ENCODE measurements around the gene HS3ST5. TPM values are rescaled to one million over a fixed set of nuclear protein-coding genes. Genes with fewer than 3 reads are reported as not detected.
"Not testable (repeated sequence)": the region's sequence is repeated elsewhere in the genome, so short reads cannot be mapped to it uniquely, and the experiment has no call there.

HS3ST5 gene
- total RNA-seq, 2 donors from 2014 or later = not detected

DNA sequence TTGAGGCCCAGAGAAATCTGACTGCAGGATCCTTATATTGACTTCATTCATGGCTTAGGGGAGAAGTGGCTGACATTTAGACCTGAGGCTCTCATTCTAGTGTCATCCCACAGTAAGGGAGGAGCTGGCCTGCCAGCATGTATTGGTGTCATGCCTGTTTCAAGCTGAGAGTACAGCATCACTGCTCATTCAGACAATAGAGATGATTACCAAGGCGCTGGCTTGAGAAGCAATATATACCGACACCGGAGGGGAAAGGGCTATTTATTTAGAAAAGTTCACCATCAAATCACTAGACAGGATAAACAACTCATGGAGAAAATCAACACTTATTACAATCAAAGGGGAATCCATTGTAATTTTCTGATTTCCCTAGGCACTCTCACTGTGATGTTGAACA lies 287.5 kb downstream of the HS3ST5 start:
- TF ChIP-seq CTCF (IDR thresholded peaks at IDR 0.05) = no peak
- H3K27me3 ChIP-seq (replicated peaks; ENCODE audit: insufficient read depth) = no peaks in the 10 kb centered on the region
- peaks cover 0 to 2% of the 10 kb centered on the region in 2 donors for H3K4me1 ChIP-seq (ENCODE audit: control insufficient read depth in 1 of 2, low read depth in 2 of 2)
- no peak overlapping the region for H3K4me3 ChIP-seq
- H3K36me3 ChIP-seq = no peaks in the 10 kb centered on the region
- H3K9me3 ChIP-seq = no peaks in the 10 kb centered on the region
- H3K27ac ChIP-seq = no peak overlapping the region
- no peak for DNase-seq (ENCODE audit: low spot score)
- ATAC-seq (ENCODE audit: insufficient number of reproducible peaks, low FRiP score, low read depth) = no peak

DNA sequence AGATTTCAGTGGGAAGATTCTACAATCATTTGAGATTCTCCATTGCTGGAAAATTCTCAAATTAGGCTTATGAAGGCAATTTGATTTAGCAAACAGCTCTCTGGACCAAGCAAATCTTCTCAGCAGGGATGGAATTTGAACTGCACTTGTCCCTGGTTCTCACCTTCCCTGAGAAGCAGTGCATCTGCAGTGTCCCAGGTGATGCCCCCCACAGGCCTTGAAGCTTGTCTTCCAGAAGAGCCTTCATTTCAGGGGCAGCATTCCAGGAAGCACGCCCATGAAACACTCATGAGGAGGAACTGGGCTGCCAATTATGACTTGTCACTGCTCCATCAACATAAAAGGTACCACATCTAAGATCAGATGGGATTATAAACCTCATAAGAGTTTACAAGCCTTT lies 289.0 kb downstream of the HS3ST5 start:
- H3K4me1 ChIP-seq (ENCODE audit: control insufficient read depth in 1 of 2, low read depth in 2 of 2) = peaks cover 0 to 2% of the 10 kb centered on the region in 2 donors
- no peaks in the 10 kb centered on the region for H3K9me3 ChIP-seq
- no peaks in the 10 kb centered on the region for H3K27me3 ChIP-seq (replicated peaks; ENCODE audit: insufficient read depth)
- no peak for DNase-seq (ENCODE audit: low spot score)
- no peak for TF ChIP-seq CTCF (IDR thresholded peaks at IDR 0.05)
- H3K4me3 ChIP-seq = no peak overlapping the region
- H3K27ac ChIP-seq = no peak overlapping the region
- ATAC-seq (ENCODE audit: insufficient number of reproducible peaks, low FRiP score, low read depth) = no peak
- no peaks in the 10 kb centered on the region for H3K36me3 ChIP-seq

GRCh38 chr6:114052141-114052540 lies 290.7 kb downstream of the HS3ST5 start:
- Histone ChIP-seq H3K4me3 (no peak overlapping the region), H3K27ac (no peak overlapping the region), H3K4me1 (ENCODE audit: control insufficient read depth in 1 of 2, low read depth in 2 of 2) (peaks cover 0 to 2% of the 10 kb centered on the region in 2 donors), H3K9me3 (no peaks in the 10 kb centered on the region), H3K27me3 (replicated peaks; ENCODE audit: insufficient read depth) (no peaks in the 10 kb centered on the region), H3K36me3 (no peaks in the 10 kb centered on the region)
- DNase-seq (ENCODE audit: low spot score) (no peak), ATAC-seq (ENCODE audit: insufficient number of reproducible peaks, low FRiP score, low read depth) (no peak)
- no peak for TF ChIP-seq CTCF (IDR thresholded peaks at IDR 0.05)

GRCh38 chr6:114051031-114051430 lies 291.8 kb downstream of the HS3ST5 start:
- TF ChIP-seq CTCF (IDR thresholded peaks at IDR 0.05) = no peak
- Histone ChIP-seq H3K36me3 (no peaks in the 10 kb centered on the region), H3K4me3 (no peak overlapping the region), H3K4me1 (ENCODE audit: control insufficient read depth in 1 of 2, low read depth in 2 of 2) (peaks cover 0 to 2% of the 10 kb centered on the region in 2 donors), H3K27me3 (replicated peaks; ENCODE audit: insufficient read depth) (no peaks in the 10 kb centered on the region), H3K9me3 (no peaks in the 10 kb centered on the region), H3K27ac (no peak overlapping the region)
- no peak for ATAC-seq (ENCODE audit: insufficient number of reproducible peaks, low FRiP score, low read depth)
- no peak for DNase-seq (ENCODE audit: low spot score)

DNA sequence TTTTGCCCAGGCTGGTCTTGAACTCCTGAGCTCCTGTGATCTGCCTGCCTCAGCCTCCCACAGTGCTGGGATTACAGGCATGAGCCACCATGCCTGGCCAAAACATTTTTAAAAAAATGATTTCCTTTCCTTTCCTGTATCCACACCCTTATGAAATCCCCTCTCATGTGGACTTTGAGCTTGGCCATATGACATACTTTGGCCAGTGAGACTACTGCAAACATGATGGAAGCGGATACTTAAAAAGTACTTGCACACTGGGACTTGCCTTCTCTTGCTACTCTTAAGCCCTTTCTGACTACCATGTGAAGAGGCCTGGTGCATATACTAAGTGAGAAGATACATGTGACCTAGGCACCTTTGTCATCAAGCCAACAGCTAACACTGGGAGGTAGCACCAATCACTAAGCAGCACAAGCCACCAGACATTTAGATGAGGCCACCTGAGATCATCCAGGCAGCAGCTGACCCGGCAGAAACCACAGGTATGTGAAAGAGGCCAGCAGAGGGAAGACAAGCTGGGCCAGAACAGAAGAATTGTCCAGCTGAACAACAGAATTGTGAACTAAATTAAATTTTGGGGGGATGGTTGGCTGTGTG lies 293.4 kb downstream of the HS3ST5 start:
- Histone ChIP-seq H3K27me3 (replicated peaks; ENCODE audit: insufficient read depth) (no peaks in the 10 kb centered on the region), H3K9me3 (no peaks in the 10 kb centered on the region), H3K36me3 (no peaks in the 10 kb centered on the region), H3K27ac (no peak overlapping the region), H3K4me3 (no peak overlapping the region), H3K4me1 (ENCODE audit: control insufficient read depth in 1 of 2, low read depth in 2 of 2) (peaks cover 0 to 2% of the 10 kb centered on the region in 2 donors)
- no peak for DNase-seq (ENCODE audit: low spot score)
- no peak for TF ChIP-seq CTCF (IDR thresholded peaks at IDR 0.05)
- no peak for ATAC-seq (ENCODE audit: insufficient number of reproducible peaks, low FRiP score, low read depth)

GRCh38 chr6:114044566-114044965 lies 298.3 kb downstream of the HS3ST5 start:
- not testable (repeated sequence) for DNase-seq (ENCODE audit: low spot score); H3K27ac ChIP-seq; H3K4me1 ChIP-seq (ENCODE audit: control insufficient read depth in 1 of 2, low read depth in 2 of 2); H3K9me3 ChIP-seq; H3K27me3 ChIP-seq (replicated peaks; ENCODE audit: insufficient read depth); H3K4me3 ChIP-seq; ATAC-seq (ENCODE audit: insufficient number of reproducible peaks, low FRiP score, low read depth); H3K36me3 ChIP-seq

All from thoracic aorta (tissue), 2 donors.